ENCODE results near the gene TECTA. TPM values are rescaled to one million over a fixed set of nuclear protein-coding genes. Genes with fewer than 3 reads are reported as not detected.

Gene TECTA
- total RNA-seq, 1 experiment from 2014 or later, result 0.15 TPM

GRCh38 chr11:121132211-121132976, 31.4 kb downstream of the TECTA start:
- intact Hi-C loops (cut with micrococcal nuclease; ENCODE audit: unreplicated experiment) (no loop called here), in situ Hi-C loops (cut with HindIII; ENCODE audit: low pct_unique_long_range_greater_than_20kb, low sequenced_read_pairs) (no loop called here)
- BruUV-seq (replicated peaks), result no TSS peak
- DNase-seq (ENCODE audit: low read depth, low spot score), result no peak
- Histone ChIP-seq H3K36me3 (ENCODE audit: control insufficient read depth, insufficient read depth, low read length) (no peaks in the 10 kb centered on the region), H3K27ac (ENCODE audit: low read length) (no peak overlapping the region), H3K27me3 (ENCODE audit: control insufficient read depth, insufficient read depth, low read length) (peaks cover 7% of the 10 kb centered on the region), H3K4me3 (ENCODE audit: low read depth in 2 of 2, low read length in 2 of 2) (no peak overlapping the region), H3K4me1 (ENCODE audit: control insufficient read depth, insufficient read depth, low read length) (no peaks in the 10 kb centered on the region), H3K9me3 (ENCODE audit: control insufficient read depth, insufficient read depth, low read depth, low read length) (no peaks in the 10 kb centered on the region)
- TF ChIP-seq CTCF (IDR thresholded peaks at IDR 0.05) (no peak), POLR2AphosphoS5 (IDR thresholded peaks at IDR 0.05; ENCODE audit: low read depth, low read length) (no peak), REST (IDR thresholded peaks at IDR 0.05; ENCODE audit: insufficient read depth in 1 of 2, low read depth in 2 of 2, low read length in 1 of 2) (no peak), SIN3A (IDR thresholded peaks at IDR 0.05; ENCODE audit: borderline replicate concordance, insufficient read depth, low read depth, low read length) (no peak), TCF7L2 (IDR thresholded peaks at IDR 0.05; ENCODE audit: low read depth, low read length) (no peak)
- ATAC-seq, result no peak
- CTCF ChIA-PET, result interaction anchor here (0.6 kb wide), 1 partner anchor 214 kb away, joined by 3 read pairs; no protein-coding TSS in a partner anchor
- POLR2A ChIA-PET, result no interaction called here

GRCh38 chr11:121134741-121135312, 33.8 kb downstream of the TECTA start:
- H3K9me3 ChIP-seq (ENCODE audit: control insufficient read depth, insufficient read depth, low read depth, low read length), result no peaks in the 10 kb centered on the region
- no TSS peak for BruUV-seq (replicated peaks)
- H3K4me1 ChIP-seq (ENCODE audit: control insufficient read depth, insufficient read depth, low read length), result no peaks in the 10 kb centered on the region
- ATAC-seq (no peak), DNase-seq (ENCODE audit: low read depth, low spot score) (no peak)
- H3K36me3 ChIP-seq (ENCODE audit: control insufficient read depth, insufficient read depth, low read length), result no peaks in the 10 kb centered on the region
- peaks cover 12% of the 10 kb centered on the region for H3K27me3 ChIP-seq (ENCODE audit: control insufficient read depth, insufficient read depth, low read length)
- intact Hi-C loops (cut with micrococcal nuclease; ENCODE audit: unreplicated experiment), result no loop called here
- ChIA-PET CTCF (interaction anchor here (0.7 kb wide), 1 partner anchor 117 kb away, joined by 3 read pairs; no protein-coding TSS in a partner anchor), POLR2A (no interaction called here)
- TF ChIP-seq SIN3A (IDR thresholded peaks at IDR 0.05; ENCODE audit: borderline replicate concordance, insufficient read depth, low read depth, low read length), result no peak
- TF ChIP-seq TCF7L2 (IDR thresholded peaks at IDR 0.05; ENCODE audit: low read depth, low read length), result no peak
- no peak for TF ChIP-seq REST (IDR thresholded peaks at IDR 0.05; ENCODE audit: insufficient read depth in 1 of 2, low read depth in 2 of 2, low read length in 1 of 2)
- TF ChIP-seq POLR2AphosphoS5 (IDR thresholded peaks at IDR 0.05; ENCODE audit: low read depth, low read length), result no peak
- TF ChIP-seq CTCF (IDR thresholded peaks at IDR 0.05), result no peak
- in situ Hi-C loops (cut with HindIII; ENCODE audit: low pct_unique_long_range_greater_than_20kb, low sequenced_read_pairs), result no loop called here
- H3K4me3 ChIP-seq (ENCODE audit: low read depth in 2 of 2, low read length in 2 of 2), result no peak overlapping the region
- no peak overlapping the region for H3K27ac ChIP-seq (ENCODE audit: low read length)
